ENCODE results near the gene RAB27B. TPM values are rescaled to one million over a fixed set of nuclear protein-coding genes. Genes with fewer than 3 reads are reported as not detected.

RAB27B gene
- total RNA-seq, 2 experiments from 2014 or later: 2.4 to 2.5 TPM

DNA sequence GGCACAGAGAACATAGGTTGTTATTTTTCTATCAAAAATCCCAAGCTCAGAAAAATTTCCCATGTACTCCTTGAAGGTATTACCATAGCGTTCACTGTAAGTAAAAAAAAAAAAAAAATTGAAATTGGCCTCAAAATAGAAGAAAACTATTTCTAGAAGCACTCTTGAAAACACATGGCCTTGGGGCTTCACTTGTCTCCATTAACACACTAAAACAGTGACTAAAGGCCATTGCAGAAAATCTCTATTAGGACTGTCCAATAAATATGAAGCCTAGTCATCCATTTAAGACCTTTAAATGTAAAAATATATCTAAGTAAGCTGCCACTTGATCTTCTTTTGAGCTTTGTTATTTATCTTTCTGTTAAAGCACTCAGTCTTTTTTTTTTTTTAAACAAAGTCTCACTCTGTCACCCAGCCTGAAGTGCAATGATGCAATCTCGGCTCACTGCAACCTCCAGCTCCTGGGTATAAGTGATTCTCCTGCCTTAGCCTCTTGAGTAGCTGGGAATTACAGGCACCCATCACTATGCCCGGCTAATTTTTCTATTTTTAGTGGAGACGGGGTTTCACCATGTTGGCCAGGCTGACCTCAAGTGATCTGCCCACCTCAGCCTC is 95.2 kb downstream of the RAB27B start:
- H3K4me3 ChIP-seq (ENCODE audit: low read length): no peak overlapping the region
- no peaks in the 10 kb centered on the region for H3K4me1 ChIP-seq (ENCODE audit: insufficient read depth, low read length)
- no peak overlapping the region for H3K27ac ChIP-seq (ENCODE audit: low read depth in 1 of 2, low read length in 2 of 2)
- no peak for DNase-seq
- H3K27me3 ChIP-seq (ENCODE audit: control insufficient read depth in 1 of 2, insufficient read depth in 2 of 2, low read length in 2 of 2): no peaks in the 10 kb centered on the region
- TF ChIP-seq, protein P1, sequence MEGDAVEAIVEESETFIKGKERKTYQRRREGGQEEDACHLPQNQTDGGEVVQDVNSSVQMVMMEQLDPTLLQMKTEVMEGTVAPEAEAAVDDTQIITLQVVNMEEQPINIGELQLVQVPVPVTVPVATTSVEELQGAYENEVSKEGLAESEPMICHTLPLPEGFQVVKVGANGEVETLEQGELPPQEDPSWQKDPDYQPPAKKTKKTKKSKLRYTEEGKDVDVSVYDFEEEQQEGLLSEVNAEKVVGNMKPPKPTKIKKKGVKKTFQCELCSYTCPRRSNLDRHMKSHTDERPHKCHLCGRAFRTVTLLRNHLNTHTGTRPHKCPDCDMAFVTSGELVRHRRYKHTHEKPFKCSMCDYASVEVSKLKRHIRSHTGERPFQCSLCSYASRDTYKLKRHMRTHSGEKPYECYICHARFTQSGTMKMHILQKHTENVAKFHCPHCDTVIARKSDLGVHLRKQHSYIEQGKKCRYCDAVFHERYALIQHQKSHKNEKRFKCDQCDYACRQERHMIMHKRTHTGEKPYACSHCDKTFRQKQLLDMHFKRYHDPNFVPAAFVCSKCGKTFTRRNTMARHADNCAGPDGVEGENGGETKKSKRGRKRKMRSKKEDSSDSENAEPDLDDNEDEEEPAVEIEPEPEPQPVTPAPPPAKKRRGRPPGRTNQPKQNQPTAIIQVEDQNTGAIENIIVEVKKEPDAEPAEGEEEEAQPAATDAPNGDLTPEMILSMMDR (IDR thresholded peaks at IDR 0.05): no peak
- no peak for ATAC-seq (ENCODE audit: poor library complexity)
- no peaks in the 10 kb centered on the region for H3K36me3 ChIP-seq (ENCODE audit: insufficient read depth, low read length)
- H3K4me1 Mint-ChIP-seq (ENCODE audit: low read depth): no peaks in the 10 kb centered on the region
- intact Hi-C loops (cut with DNase I, micrococcal nuclease): no loop called here
- H3K27ac Mint-ChIP-seq: no peak overlapping the region
- no peaks in the 10 kb centered on the region for H3K9me3 Mint-ChIP-seq
- no peaks in the 10 kb centered on the region for H3K9me3 ChIP-seq (ENCODE audit: control insufficient read depth in 1 of 2, insufficient read depth in 1 of 2, low read length in 2 of 2)
- no peaks in the 10 kb centered on the region for H3K36me3 Mint-ChIP-seq (ENCODE audit: low read depth)
- POLR2A ChIA-PET: no interaction called here
- CTCF ChIA-PET: no interaction called here
- H3K4me3 Mint-ChIP-seq: no peak overlapping the region
- no peaks in the 10 kb centered on the region for H3K27me3 Mint-ChIP-seq

DNA sequence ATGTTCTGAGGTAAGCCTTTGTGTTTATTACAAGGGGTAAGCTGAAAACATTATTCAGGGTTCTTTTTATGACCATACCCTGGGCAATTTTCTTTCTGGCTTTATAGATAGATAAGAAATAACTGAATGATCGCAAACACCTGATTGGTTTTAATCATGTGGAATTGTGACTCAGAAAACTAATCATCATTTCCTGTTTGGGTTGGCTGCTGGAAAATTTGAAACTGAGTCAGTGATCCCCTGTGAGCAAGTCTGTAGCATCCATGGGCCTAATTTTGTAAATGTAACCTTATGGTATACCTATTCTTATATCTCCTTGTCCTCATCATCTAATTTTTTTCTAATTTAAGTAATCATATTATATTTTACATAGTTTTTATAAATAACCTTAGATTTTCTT is 96.7 kb downstream of the RAB27B start:
- H3K9me3 Mint-ChIP-seq: no peaks in the 10 kb centered on the region
- H3K27ac Mint-ChIP-seq: no peak overlapping the region
- DNase-seq (no peak), ATAC-seq (ENCODE audit: poor library complexity) (no peak)
- no peaks in the 10 kb centered on the region for H3K36me3 Mint-ChIP-seq (ENCODE audit: low read depth)
- intact Hi-C loops (cut with DNase I, micrococcal nuclease): no loop called here
- POLR2A ChIA-PET: no interaction called here
- H3K4me1 ChIP-seq (ENCODE audit: insufficient read depth, low read length): no peaks in the 10 kb centered on the region
- H3K36me3 ChIP-seq (ENCODE audit: insufficient read depth, low read length): no peaks in the 10 kb centered on the region
- CTCF ChIA-PET: no interaction called here
- no peak overlapping the region for H3K4me3 ChIP-seq (ENCODE audit: low read length)
- no peaks in the 10 kb centered on the region for H3K4me1 Mint-ChIP-seq (ENCODE audit: low read depth)
- TF ChIP-seq, protein P1 (IDR thresholded peaks at IDR 0.05): no peak
- no peak overlapping the region for H3K27ac ChIP-seq (ENCODE audit: low read depth in 1 of 2, low read length in 2 of 2)
- no peak overlapping the region for H3K4me3 Mint-ChIP-seq
- H3K27me3 Mint-ChIP-seq: no peaks in the 10 kb centered on the region
- H3K9me3 ChIP-seq (ENCODE audit: control insufficient read depth in 1 of 2, insufficient read depth in 1 of 2, low read length in 2 of 2): no peaks in the 10 kb centered on the region
- H3K27me3 ChIP-seq (ENCODE audit: control insufficient read depth in 1 of 2, insufficient read depth in 2 of 2, low read length in 2 of 2): no peaks in the 10 kb centered on the region

DNA sequence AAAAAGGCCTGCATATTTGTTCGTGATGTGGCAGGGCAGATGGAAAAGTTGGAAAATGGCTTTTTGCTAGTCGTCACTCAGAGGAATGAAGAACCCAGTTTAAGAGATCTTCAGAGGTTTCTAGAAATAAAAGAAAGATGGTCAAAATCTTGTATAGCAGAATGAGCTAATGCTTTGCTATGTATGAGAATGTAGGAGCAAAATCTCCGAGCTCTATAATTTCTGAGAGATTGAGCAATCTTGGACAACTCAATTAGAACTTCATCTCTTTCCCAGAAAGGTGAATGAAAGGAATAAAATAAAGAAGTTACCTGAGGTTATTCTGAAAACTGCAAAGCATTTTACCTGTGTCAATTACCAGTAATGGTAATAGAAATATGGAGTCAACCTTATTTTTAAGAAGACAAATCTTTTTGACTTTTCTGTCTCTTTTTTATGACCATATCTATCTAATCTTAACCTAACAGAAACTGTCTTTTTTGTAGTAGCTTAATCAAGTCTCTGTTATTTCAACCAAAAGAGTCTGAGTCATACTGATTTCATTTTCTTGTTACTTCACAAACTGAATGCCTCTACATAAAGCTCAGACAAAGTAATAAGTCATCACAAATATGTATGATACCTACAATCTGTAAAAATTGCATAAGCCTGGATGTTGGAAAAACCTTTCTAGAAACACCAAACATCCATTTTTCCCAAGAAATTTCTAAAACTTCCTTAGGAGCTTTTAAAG is 98.5 kb downstream of the RAB27B start:
- Histone ChIP-seq H3K4me1 (ENCODE audit: insufficient read depth, low read length) (no peaks in the 10 kb centered on the region), H3K9me3 (ENCODE audit: control insufficient read depth in 1 of 2, insufficient read depth in 1 of 2, low read length in 2 of 2) (no peaks in the 10 kb centered on the region), H3K36me3 (ENCODE audit: insufficient read depth, low read length) (no peaks in the 10 kb centered on the region), H3K4me3 (ENCODE audit: low read length) (no peak overlapping the region), H3K27me3 (ENCODE audit: control insufficient read depth in 1 of 2, insufficient read depth in 2 of 2, low read length in 2 of 2) (no peaks in the 10 kb centered on the region), H3K27ac (ENCODE audit: low read depth in 1 of 2, low read length in 2 of 2) (no peak overlapping the region)
- CTCF ChIA-PET: no interaction called here
- ATAC-seq (ENCODE audit: poor library complexity) (no peak), DNase-seq (no peak)
- Mint-ChIP-seq H3K4me3 (no peak overlapping the region), H3K27me3 (no peaks in the 10 kb centered on the region), H3K36me3 (ENCODE audit: low read depth) (no peaks in the 10 kb centered on the region), H3K4me1 (ENCODE audit: low read depth) (no peaks in the 10 kb centered on the region), H3K27ac (no peak overlapping the region), H3K9me3 (no peaks in the 10 kb centered on the region)
- POLR2A ChIA-PET: no interaction called here
- intact Hi-C loops (cut with DNase I, micrococcal nuclease): no loop called here
- TF ChIP-seq, protein P1 (IDR thresholded peaks at IDR 0.05): no peak

All from CD4-positive, alpha-beta T cell (primary cell).